Activated effector memory CD4-positive, alpha-beta T cell treated with Interleukin-2 at 50 U/mL for 16 hours (primary cell): Measurements from ENCODE around the gene CUX1.

Source experiments
- DNase-seq: peaks from one replicate; pipeline ENCODE4 v3.0.0-alpha.2; 2020

Gene CUX1

DNA sequence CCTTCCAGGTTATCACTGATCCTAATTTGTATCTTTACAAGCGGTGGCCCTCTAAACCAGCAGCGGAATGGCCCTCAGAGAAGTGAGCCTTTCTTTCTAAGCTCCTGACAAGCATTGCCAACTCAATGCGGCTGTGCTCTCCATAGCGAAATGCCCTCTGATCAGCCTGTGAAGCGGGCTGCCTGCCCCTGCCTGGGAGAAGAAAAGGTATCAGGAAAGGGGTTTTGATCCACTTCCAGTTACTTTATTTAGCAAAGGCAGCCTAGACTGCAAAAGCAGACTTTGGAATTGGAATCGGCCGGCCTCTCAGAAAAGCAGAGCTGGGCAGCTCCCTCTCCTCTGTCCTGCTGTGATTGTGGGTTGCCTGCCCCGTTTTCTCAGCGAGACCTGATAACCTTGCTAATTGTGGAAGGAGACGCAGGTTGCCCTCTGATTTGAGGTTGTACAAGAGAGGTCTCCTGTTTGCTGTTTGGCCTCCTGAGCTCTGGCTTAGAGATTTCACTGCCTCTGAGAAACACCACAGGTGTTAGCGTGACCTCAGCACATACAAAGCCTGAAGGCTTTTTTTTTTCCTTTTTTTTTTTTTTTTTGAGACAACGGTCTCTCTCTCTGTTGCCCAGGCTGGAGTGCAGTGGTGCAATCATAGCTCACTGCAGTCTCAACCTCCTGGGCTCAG lies 415.3 kb downstream of the CUX1 start:
- no peak for DNase-seq

DNA sequence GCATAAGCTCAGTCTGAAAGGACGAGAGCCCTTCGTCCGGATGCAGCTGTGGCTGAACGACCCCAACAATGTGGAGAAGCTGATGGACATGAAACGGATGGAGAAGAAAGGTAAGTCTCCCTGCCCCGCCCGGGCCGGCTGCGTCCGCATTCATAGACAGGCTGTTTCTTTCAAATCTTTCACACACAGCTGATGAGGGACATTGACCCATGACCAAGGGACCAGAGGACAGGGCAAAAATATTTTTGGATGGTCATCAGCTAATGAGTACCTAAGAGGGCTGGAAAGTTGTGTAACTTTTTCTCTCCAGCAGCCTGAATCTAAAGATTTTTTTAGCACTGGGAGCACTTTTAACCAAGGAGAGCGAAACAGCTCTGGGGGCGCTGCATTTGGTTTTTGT lies 416.7 kb downstream of the CUX1 start:
- DNase-seq, result no peak

- no peak for DNase-seq
These were observed 417.6 kb downstream of the CUX1 start for GRCh38 chr7:102234801-102235550.

- no peak for DNase-seq
These were observed 418.7 kb downstream of the CUX1 start for GRCh38 chr7:102236102-102236501.

DNA sequence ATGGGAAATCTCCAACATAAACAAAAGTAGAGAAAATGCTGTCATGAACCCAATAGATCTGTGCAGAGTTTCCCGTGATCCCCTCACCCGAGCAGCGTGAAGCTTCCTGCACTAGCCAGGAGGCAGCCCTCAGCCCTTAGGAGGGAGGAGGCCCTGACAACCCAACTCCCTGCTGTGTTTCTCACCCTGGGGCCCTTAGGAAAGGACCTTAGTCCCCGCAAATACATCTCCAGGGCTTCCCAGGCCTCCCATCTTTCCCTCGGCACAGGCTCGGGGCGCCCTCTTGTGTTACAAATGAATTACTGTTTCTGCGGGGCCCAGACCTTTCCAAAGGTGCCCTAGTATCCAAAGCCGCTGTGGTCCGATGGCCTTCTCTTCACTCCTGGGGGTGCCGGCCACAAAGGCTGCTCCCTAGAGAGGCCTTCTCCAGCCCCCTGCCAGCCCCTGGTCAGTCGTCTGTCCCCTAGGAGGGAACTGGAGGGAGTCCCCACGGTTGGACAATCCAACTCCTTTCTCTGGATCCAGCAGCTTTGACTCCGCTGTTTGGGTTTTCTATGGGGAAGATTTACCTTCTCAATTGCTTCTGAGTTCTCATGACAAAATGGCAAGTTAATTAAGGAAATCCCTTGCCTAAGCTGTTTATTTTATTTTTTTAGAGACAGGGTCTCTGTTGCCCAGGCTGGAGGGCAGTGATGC lies 419.3 kb downstream of the CUX1 start:
- DNase-seq, result no peak

DNA sequence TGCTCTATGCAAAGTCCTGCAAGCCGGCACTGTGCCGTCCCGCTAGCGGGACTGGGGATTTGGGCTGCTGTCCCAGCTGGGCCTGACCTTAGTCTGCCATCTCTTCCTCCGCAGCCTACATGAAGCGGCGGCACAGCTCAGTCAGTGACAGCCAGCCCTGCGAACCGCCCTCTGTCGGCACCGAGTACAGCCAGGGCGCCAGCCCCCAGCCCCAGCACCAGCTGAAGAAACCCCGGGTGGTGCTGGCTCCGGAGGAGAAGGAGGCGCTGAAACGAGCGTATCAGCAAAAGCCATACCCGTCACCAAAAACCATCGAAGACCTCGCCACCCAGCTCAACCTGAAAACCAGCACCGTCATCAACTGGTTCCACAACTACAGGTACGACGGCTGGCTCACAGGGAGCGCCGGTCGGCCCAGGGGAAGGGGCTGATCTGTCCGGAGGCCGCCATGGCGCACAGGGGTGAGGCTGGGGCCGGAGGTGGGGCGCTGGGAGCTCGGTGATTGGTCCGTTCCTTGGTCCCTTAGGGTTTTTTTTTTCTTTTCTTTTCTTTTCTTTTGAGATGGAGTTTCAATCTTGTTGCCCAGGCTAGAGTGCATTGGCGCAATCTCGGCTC lies 421.9 kb downstream of the CUX1 start:
- DNase-seq, result no peak

- DNase-seq, result no peak
These were observed 424.0 kb downstream of the CUX1 start for GRCh38 chr7:102241431-102241830.

- no peak for DNase-seq
These were observed 427.2 kb downstream of the CUX1 start for GRCh38 chr7:102244601-102245000.

- DNase-seq, result no peak
These were observed 430.6 kb downstream of the CUX1 start for GRCh38 chr7:102248081-102248455.

- no peak for DNase-seq
These were observed 431.3 kb downstream of the CUX1 start for GRCh38 chr7:102248456-102249395.

- DNase-seq, result no peak
These were observed 434.3 kb downstream of the CUX1 start for GRCh38 chr7:102251531-102252365.

GRCh38 chr7:102252366-102252982 lies 435.0 kb downstream of the CUX1 start:
- DNase-seq, result no peak

- no peak for DNase-seq
These were observed 435.9 kb downstream of the CUX1 start for GRCh38 chr7:102253066-102253972.

DNA sequence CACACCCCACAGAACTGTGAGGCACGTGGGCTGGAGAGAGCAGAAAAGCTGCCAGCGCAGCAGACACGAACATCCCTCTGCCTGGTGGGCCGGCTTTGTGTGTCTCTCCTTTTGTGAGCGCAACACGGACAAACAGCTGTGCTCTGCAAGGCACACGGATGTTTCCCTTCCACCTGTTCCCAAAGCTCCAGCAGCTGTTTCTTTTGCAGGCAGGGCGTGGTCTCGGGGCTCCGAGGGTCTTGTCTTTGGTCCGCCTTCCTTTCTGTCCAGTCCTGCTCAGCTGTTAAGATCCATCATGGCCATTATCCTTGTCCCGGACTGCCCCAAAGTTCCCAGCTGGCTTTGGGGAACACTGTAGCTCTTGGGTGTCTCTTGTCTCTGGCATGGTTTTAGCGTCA lies 436.5 kb downstream of the CUX1 start:
- no peak for DNase-seq

GRCh38 chr7:102254521-102254920 lies 437.1 kb downstream of the CUX1 start:
- no peak for DNase-seq

GRCh38 chr7:102255501-102255900 lies 438.1 kb downstream of the CUX1 start:
- no peak for DNase-seq

- DNase-seq, result no peak
These were observed 438.5 kb downstream of the CUX1 start for GRCh38 chr7:102255916-102256315.

DNA sequence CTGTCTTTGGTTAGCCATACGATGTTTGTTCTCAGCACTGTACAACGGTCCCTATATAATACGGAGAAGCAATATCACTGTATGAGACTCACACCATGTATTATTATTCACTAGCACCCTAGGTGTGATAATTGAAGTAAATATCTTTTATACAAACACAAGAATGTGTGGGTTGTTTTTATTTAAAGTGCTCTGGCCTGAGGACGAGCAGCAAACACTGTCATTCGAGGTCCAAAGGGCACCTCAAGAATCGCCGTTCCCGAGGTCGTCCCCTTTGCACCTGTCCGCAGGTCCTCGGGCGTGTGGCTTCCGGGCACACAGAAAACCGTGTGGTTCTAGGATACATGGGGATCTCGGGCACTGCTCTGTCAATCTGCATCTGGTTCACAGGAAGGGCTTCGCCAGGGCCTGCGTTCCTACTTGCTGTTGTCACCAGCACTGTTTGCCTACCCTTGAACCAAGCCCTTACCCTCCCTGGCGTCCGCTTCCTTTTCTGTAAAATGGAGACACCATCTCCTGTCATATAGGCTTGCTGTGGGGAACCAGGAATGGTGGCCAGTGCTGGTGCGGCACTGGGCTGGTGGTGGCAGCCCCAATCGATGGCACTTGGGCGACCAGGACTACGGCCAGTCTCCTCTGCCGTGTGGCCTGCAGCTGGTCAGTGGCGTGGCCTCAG lies 440.8 kb downstream of the CUX1 start:
- no peak for DNase-seq

- no peak for DNase-seq
These were observed 441.3 kb downstream of the CUX1 start for GRCh38 chr7:102258749-102259107.
